NCI-H1436 (cell line): ENCODE results near the gene CEP112.
"Not testable (repeated sequence)": the region's sequence is repeated elsewhere in the genome, so short reads cannot be mapped to it uniquely, and the experiment has no call there.

Experiments
- DNase-seq: peaks from one replicate; lab custom pipeline; 2025; lab: John Stamatoyannopoulos, UW

Gene CEP112

GRCh38 chr17:66210208-66210574 is 18.3 kb upstream of the CEP112 start:
- DNase-seq = no peak

- DNase-seq = no peak
Observed at GRCh38 chr17:66207936-66208335, 16.0 kb upstream of the CEP112 start.

DNA sequence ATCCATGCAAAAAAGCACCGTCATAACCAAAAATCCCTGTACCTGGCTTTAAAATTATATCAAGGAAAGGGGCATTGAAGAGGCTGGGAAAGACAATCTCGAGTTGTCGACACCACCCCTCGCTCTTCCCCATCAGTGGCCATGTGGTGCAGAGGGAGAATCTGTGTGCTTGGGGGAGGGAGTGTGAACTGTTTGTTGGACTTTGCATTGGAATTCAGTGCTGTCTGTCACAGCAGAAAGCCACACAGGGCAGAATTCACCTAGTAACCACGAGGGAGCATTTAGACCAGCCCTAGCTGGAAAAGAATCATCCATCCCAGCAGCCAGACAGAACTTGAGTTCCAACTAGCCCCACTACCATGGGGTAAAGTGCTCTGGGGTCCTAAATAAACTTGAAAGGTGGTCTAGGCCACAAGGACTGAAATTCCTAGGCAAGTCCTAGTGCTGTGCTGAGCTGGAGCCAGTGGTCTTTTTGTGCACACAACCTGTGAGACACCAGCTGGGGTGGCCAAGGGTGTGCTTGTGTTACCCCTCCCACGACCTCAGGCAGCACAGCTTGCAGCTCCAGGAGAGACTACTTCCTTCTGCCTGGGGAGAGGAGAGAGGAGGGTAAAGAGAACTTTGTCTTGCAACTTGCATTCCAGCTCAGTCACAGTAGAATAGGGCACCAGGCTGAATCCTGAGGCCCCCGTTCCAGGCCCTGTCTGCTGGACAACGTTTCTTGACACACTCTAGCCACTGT is 11.5 kb upstream of the CEP112 start:
- no peak for DNase-seq

- peak; percentile 76 for DNase-seq
Observed at GRCh38 chr17:66200685-66201092, 8.8 kb upstream of the CEP112 start.

GRCh38 chr17:66198242-66198641 is 6.3 kb upstream of the CEP112 start:
- no peak for DNase-seq

- DNase-seq = no peak
Observed at GRCh38 chr17:66192378-66192687, 400 bp upstream of the CEP112 start.

GRCh38 chr17:66190738-66191592 is 968 bp downstream of the CEP112 start:
- no peak for DNase-seq

- DNase-seq = no peak
Observed at GRCh38 chr17:66187718-66188117, 4.2 kb downstream of the CEP112 start.

GRCh38 chr17:66185862-66186261 is 6.1 kb downstream of the CEP112 start:
- DNase-seq = no peak

DNA sequence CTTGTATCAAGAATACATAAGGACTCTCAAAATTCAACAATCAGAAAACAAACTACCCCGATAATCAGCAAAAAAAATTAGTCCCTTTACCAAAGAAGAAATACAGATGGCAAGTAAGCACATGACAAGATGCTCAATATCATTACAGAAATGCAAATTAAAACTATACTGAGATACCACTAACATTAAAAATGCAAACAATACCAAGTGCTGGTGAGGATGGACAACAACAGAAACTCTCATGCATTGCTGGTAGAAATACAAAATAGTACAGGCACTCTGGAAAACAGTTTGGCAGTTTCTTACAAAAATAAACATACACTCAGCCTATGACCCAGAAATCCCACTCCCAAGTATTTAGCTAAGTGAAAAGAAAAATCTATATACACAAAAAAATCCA is 7.5 kb downstream of the CEP112 start:
- no peak for DNase-seq

DNA sequence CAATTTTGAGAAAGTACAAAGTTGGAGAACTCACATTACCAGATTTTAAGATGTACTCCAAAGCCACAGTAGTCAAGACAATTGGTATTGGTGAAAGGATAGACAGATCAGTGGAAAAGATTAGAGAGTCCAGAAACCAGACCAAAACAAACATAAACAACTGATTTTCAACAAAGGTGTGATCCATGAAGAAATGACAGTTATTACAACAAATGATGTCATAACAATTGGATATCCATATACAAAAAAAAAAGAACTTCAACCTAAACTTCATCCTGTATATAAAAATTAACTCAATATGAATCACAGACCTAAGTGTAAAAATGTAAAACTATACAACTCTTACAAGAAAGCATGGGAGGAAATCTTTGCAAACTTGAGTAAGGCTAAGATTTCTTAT is 8.4 kb downstream of the CEP112 start:
- DNase-seq = no peak

DNA sequence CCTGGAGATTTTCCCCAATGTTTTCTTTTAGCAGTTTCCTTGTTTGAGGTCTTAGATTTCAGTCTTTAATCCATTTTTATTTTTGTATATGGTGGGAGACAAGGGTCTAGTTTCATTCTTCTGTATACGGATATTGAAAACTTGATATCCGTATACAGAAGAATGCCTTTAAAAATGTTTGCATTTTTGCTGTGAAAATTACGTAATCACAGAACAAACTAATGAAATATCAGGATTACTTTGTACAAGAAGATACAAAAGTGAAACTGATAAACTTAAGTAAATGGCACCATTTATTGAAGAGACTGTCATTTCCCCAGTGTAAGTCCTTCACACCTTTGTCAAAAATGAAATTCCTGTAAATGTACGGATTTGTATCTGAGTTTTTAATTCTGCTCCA is 13.3 kb downstream of the CEP112 start:
- DNase-seq = no peak

DNA sequence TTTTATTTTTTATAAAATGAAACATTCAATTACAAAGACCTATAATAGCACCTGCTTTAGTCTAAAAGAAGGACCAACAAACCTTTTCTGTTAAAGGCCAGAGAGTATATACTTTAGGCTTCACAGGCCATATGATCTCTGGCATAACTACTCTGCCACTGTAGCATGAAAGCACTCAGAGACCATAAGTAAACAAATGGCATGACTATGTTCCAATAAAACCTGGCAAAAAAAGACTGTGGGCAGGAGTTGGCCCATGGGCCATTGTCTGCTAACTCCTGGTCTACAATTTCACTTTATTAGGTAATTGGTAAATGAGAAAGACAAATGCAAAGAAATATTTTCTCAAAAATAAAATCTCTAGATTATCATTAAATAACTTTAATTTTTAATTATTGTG is 14.9 kb downstream of the CEP112 start:
- DNase-seq = no peak

DNA sequence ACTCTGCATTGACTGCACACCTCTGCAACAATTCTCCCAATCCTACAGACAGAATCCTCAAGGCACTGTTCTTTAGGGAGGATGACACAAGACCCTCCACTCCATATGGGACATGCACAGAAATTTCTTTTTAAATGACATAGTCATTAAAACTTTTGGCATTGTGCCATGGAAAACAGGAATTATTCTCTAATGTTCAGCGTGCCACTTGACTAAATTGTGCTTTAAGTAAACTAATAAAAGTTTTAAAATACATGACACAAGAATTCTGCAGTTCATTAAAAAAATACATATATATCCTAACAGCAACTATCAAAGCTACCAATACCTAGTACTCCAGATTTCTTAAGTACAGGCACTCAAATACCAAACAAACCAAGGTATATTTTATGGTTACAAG is 16.0 kb downstream of the CEP112 start:
- peak; percentile 17 for DNase-seq

DNA sequence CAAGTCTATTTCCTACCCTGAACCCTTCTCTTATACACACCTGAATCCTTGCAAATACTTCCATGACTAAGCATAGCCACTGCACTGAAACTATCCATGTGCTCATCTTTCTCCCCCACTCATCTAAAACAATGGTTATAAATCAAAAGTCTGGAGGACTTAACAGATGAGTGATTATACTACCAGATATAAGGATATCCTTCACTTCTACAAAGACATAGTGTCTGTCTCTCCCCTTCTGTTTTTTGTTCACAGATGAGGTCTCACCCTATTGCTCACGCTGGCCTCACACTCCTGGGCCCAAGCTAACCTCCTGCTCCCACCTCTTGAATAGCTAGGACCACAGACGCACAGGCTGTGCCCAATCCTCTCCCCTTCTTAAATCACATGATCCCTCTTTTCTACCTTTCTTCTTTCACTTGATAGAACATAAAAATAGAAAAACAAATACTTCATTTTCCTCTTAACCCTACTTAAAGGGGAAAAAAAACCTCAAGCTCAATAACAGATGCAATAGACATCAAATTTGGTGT is 19.2 kb downstream of the CEP112 start:
- DNase-seq = no peak

DNA sequence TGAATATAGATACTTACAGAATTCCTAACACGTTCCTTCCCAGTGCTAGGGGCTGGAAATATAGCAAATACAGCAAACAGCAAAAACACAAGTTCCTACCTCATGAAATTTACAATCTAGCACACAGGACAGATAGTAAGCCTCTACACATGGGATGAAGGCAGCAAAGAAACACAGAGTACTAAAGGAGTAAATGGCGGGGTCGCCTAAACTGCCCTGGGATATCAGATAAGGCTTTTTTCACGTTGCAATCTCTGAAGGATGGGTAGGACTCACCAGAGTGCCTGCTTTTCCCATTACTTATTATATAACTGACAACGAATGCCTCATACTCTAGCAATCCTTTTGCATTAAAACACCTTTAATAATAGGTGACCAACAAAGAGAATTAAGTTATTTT is 19.8 kb downstream of the CEP112 start:
- DNase-seq = no peak

DNA sequence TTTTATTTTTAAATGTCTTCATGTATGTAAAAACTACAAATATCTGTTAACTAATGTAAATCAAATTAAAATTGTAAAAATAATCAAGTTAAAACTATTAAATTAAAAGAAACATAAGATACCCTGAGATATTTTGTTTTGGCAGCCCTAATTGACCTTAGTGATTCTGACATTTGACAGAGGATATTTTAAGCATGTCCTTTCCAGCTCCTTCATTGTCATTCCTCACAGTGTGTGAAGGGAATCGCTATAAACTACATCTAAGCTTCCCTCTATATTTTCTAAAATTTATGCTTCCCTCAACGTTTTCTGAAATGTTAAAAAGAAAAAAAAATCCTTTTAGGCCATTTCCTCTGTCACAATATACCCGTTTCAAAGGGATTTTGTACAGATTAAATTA is 20.2 kb downstream of the CEP112 start:
- DNase-seq = no peak

- DNase-seq = no peak
Observed at GRCh38 chr17:66171172-66171571, 20.8 kb downstream of the CEP112 start.

GRCh38 chr17:66169839-66170238 is 22.1 kb downstream of the CEP112 start:
- DNase-seq = no peak

DNA sequence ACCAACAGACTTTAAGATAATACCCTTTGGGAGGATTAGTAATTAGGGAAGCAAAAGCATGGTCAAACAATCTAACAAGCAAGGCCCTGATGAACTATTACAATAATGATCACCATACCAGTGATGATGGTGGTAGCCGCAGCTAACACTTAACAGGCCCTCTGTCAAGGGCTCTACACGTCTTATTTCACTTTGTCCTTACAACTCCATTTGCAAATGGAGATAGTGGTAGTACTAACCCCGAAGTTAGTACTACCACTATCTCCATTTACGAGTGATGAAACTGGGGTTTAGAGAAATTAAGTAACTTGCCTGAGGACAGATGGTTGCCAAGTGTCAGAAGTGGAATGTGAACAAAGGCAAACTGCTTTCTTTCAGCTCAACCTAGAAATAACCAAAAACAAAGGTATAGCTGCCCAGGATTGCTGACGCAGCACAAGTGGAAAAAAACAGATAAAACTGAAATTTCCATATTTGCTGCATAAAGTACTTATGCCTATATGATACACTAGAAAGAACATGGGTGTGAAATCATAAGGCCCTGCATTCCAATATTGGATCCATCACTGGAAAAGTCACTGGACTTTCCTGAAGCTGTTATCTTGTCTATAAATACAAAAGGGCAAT is 24.6 kb downstream of the CEP112 start:
- no peak for DNase-seq

DNA sequence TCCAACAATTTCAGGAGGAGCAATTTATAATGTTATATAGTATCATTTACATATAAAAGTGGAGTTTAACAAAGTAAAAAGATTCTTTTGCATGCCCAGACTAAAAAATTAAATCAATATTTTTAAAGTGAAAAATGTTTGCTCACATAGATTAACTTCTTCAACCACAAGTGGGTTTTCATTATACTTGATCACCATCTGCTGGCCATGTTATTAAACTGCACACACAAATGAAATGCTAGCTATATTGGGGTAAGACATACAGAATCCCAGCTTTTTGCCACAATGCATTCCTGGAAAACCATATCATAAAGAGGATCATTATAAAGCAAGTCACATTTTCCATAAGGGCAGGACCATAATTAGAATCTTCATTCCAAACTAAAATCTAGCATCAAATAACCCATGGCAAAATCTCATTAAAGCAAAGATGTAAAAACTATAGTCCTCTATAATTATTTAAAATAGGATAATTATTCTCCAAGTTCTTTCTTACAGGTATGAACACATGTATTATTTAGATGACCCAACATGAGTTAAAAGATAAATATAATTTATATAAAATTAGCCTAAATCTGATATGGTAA is 26.3 kb downstream of the CEP112 start:
- peak; percentile 54 for DNase-seq

DNA sequence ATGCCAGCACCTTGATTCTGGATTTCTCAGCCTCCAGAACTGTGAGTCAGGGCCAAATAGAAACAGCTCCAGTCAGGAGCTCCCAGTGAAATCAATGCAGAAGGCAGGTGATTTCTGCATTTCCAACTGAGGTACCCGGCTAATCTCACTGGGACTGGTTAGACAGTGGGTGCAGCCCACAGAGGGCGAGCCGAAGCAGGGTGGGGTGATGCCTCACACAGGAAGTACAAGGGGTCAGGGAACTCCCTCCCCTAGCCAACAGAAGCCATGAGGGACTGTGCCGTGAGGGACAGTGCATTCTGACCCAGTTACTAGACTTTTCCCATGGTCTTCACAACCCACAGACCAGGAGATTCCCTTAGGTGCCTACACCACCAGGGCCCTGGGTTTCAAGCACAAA is 36.9 kb downstream of the CEP112 start:
- DNase-seq = not testable (repeated sequence)

GRCh38 chr17:66152756-66153155 is 39.2 kb downstream of the CEP112 start:
- no peak for DNase-seq
